HG03280 (cell line): ENCODE measurements around the gene SRRM5.
"Not testable (repeated sequence)": the region's sequence is repeated elsewhere in the genome, so short reads cannot be mapped to it uniquely, and the experiment has no call there.

ENCODE experiments used
- ATAC-seq: cut with Tn5 transposase; IDR thresholded peaks from one replicate; pipeline ENCODE4 v1.9.1; 2021; ENCODE audit warnings: mild to moderate bottlenecking, moderate library complexity; ENCODE audit not compliant: unreplicated experiment

The SRRM5 gene

DNA sequence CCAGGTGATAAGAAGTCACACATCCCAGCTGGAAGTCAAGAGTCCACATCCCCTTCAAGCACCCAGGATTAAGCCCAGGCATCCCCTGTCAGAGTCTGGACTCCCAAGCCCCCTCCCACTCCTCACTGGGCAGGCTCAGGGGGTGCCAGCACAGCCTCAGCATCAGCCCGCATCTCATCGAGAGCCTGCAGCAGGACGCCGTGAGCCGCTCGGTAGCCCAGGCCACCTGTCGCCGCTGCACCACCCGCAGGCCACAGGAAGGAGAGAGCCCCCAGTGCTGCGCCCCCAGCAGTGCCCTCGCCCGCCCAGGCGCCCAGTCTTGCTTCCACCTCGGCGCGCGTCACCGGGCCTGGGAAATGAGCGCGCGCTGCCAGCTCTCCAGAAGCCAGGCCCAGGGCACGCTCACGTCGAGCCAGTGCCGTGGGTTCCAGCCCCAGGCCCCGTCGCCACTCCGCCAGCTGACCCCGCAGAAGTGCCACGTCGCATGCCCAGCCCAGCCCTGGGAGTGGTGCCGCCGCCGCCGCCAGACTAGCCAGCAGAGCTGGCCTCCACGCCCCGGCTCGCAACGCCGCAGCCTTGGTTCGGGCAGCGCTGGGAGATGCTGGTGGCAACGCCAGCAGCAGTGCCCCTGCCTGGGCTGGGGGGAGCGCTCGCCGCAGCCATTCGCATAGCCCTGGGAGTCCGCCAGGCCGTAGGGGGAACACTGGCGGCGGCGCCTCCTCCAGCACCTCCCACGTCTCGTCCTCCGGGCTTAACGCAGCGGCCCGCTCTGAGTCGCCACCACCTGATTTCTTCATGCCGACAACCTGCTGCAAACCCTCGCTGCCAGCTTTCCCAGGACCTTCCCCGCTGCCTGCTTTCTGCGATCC is 19.8 kb upstream of the SRRM5 start:
- no peak for ATAC-seq

- ATAC-seq, result no peak
These were observed 19.0 kb upstream of the SRRM5 start for GRCh38 chr19:43592800-43593350.

DNA sequence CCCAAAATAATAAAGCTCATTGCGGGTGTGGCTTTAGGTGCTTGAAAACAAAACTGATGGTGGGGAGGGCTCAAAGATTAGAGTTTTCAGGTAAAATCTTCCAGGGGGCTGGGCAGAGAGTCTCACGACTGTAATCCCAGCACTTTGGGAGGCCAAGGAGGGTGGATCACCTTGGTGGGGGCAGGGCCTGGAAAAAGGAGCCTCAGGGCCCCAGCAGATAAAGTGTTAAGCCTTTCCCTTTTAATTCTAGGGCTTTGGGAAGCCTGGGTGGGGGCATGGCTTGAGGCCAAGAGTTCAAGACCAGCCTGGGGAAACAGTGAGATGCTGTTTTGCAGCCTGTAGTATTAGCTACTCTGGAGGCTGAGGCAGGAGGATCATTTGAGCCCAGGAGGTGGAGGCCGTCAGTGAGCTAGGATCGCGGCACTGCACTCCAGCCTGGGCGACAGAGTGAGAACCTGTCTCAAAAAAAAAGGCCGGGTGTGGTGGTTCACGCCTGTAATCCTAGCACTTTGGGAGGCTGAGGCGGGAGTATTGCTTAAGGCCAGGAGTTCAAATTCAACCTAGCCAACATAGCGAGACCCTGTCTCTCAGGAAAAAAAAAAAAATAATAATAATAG is 17.7 kb upstream of the SRRM5 start:
- ATAC-seq, result no peak

DNA sequence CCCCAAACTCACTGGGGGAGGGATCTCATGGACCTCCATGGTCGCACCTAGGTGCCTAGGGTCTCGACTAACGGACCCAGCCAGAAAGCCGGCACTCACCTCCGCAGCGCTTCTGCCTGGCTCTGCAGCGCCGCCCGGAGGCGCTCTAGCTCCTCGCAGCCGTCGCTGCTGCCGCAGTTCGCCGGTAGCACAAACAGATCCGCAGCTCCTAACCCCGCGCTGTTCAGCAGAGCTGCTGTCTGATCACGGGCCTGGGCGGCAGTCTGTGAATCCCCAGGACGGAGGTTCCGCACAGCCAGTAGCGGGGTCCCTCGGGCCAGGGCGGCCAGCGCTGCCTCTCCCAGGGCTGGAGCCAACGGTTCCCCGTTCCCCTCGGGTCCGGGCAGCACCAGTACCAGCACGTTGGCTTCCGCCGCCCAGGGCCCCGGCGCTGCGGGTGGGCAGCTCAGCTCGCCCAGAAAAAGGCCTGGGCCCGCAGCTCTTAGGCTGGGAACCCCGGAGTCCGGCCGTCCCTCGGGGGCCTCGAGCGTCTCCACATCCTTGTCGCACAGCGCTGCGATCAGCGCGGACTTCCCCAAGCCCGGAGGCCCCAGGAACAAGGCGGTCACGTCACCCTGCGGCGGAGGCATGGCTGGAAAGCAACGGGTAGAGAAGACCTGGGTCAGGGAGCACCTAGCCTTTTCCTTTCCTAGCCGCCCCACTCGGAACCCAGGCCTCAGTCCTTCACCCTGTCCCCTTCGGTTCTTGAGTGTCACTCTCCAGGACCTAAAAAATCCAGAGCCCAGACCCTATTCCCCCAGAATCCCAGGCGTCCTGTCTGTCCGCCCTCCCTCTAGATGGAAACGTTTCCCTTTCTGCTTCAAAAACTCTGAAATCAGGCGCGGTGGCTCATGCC is 16.9 kb upstream of the SRRM5 start:
- peak; percentile 29 for ATAC-seq

DNA sequence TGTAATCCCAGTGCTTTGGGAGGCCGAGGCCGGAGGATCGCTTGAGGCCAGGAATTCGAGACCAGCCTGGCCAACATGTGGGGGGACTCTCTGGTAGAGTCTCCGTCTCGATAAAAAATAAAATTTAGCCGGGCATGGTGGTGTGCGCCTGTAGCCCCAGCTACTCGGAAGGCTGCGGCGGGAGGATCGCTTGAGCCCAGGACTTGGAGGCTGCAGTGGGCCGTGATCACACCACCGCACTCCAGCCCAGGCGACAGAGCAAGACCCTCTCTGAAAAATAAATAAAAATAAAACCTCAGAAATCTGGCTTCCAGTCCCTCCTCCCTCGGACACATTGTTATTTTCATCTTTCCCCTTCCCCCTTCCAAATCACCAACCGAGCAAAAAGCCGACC is 16.3 kb upstream of the SRRM5 start:
- peak; percentile 6 for ATAC-seq

- peak; percentile 89 for ATAC-seq
These were observed 15.7 kb upstream of the SRRM5 start, which contains the start of the genes IRGQ and ZNF576 for GRCh38 chr19:43595999-43596841. TSS of gene IRGQ (minus strand) at chr19:43596134. CDS start at chr19:43595338, 796 bp downstream. TSS of gene ZNF576 (plus strand) at chr19:43596595. CDS start at chr19:43597109, 514 bp downstream.

- ATAC-seq, result no peak
These were observed 14.9 kb upstream of the SRRM5 start for GRCh38 chr19:43596842-43597461.

GRCh38 chr19:43597876-43598275 is 14.0 kb upstream of the SRRM5 start:
- ATAC-seq, result no peak

DNA sequence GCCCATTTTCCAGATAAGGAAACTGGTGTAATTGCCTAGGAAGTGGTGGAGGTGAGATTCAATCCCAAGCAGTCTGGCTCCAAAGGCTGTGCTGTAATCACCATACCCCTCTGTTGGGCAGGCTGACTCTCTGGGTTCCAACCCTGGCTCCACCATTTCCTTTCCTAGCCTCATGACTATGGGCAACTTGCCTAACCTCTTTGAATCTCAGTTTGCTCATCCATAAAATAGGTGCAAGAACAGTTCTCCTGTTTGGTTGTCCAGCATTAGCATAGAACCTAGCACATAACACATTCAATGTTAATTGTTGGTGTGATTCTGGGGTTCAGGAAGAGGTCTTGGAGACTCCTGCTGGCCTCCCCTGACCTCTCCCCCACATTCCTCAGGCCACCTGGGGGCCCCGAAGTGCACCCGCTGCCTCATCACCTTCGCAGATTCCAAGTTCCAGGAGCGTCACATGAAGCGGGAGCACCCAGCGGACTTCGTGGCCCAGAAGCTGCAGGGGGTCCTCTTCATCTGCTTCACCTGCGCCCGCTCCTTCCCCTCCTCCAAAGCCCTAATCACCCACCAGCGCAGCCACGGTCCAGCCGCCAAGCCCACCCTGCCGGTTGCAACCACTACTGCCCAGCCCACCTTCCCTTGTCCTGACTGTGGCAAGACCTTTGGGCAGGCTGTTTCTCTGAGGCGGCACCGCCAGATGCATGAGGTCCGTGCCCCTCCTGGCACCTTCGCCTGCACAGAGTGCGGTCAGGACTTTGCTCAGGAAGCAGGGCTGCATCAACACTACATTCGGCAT is 13.2 kb upstream of the SRRM5 start:
- ATAC-seq, result no peak

DNA sequence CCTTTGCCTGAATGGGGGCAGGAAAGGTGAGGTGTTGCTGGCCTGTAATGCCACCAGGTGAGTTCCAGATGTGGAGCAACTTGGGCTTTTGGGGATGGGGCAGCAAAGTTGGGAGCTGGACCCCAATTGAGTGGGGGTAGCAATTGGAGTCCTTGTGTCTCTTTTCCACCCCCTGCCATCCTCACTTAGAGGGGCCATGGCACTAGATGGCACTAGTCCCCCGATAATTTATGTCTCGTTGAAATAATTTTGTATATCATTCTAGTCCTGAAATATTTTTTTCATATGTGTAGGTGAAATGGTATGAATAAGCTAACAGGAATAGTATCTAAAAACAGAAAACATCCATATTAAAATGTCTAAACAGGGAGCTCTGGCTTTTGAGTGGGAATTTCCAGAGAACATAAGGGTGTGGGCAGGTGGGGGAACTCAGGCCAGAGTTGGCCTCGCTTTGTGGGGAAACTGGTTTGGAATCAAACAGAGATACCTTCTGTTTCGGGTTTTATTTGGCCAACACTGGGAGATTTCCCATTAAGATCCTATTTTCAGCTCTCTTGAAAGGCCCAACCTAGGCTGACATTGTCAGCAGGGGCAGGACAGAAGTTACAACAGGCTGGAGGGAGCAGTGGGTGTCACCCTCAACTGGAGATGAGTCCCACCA is 12.1 kb upstream of the SRRM5 start:
- no peak for ATAC-seq

DNA sequence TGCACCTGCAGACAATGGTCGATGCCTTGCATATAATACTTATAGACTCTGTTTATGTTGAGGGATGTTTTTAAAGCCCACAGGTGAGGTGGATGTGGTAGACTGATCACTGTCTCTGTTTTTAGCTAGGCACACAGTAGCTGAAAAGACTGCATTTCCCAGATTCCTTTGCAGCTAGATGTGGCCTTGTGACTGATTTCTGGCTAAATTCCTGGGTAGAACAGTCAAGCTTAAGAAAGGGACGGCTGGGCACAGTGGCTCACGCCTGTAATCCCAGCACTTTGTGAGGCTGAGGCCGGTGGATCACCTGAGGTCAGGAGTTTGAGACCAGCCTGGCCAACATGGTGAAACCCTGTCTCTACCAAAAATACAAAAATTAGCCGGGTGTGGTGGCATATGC is 11.6 kb upstream of the SRRM5 start:
- not testable (repeated sequence) for ATAC-seq

DNA sequence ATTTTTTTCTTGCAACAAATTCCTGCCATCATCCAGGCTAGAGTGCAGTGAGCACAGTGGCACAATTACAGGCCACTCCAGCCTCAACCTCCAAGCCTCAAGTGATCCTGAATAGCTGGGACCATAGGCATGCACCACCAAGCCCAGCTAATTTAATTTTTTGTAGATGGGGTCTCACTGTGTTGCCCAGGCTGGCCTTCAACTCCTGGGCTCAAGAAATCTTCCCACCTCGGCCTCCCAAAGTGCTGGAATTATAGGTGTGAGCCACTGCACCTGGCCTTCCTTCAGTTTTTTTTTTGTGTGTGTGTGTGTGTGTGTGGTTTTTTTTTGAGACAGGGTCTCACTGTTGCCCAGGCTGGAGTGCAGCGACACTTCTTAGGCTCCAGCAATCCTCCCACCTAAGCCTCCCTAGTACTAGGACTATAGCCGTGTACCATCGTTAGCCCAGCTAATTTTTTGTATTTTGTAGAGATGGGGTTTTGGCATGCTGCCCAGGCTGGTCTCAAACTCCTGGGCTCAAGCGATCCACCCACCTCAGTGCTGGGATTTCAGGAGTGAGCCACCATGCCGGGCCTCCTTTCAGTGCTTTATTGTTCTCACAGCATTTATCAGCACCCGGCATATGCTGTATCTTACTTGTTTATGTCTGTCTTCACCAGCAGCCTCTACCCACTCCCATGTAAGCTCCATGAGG is 5.9 kb upstream of the SRRM5 start:
- no peak for ATAC-seq

- no peak for ATAC-seq
These were observed 5.2 kb upstream of the SRRM5 start for GRCh38 chr19:43606569-43607229.

- no peak for ATAC-seq
These were observed 4.4 kb upstream of the SRRM5 start for GRCh38 chr19:43607238-43608205.

- no peak for ATAC-seq
These were observed 2.0 kb upstream of the SRRM5 start for GRCh38 chr19:43609872-43610271.

DNA sequence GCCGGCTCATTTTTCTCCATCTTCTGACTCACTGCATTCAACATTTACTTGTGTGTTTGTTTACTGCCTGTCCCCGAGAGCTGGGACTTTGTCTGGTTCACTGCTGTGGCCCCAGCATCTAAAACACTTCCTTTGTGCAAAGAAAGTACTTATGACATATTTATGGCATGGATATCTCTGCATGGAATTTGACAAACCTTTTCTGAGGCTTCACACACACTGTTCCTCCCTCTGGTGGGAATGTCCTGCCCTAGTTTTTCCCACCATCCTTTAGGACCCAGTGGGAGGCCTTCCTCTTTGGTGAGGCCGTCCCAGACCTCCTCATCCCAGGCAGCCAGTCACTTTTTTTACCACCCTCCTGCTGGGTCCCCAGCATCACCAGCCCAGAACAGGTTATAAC is 1.4 kb upstream of the SRRM5 start:
- ATAC-seq, result no peak
